ENCODE data around the gene CRTC3.

DNA sequence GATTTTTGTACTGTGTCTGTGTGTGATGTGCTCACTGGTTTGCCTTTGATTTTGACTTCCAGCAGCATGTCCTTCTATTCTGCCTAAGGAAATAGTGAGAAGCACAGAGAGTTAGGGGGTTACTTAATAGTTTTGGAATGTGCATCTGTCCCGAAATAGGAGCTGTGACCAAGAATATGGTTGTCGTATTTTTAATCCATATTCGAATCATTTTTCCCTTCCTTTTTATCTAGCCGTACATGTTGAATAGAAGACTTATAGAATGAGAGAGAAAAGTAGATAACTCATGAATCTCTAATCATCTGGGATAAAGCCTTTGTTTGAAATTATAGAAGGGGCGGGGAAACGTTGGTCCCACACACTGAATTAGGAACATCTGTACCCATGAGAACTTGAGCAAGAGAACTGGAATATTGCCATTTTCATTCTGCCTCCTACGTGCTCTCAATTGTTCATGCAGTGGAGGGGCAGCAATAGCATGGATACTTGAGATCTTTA lies 23.6 kb downstream of the CRTC3 start:
- TF ChIP-seq, protein P1, sequence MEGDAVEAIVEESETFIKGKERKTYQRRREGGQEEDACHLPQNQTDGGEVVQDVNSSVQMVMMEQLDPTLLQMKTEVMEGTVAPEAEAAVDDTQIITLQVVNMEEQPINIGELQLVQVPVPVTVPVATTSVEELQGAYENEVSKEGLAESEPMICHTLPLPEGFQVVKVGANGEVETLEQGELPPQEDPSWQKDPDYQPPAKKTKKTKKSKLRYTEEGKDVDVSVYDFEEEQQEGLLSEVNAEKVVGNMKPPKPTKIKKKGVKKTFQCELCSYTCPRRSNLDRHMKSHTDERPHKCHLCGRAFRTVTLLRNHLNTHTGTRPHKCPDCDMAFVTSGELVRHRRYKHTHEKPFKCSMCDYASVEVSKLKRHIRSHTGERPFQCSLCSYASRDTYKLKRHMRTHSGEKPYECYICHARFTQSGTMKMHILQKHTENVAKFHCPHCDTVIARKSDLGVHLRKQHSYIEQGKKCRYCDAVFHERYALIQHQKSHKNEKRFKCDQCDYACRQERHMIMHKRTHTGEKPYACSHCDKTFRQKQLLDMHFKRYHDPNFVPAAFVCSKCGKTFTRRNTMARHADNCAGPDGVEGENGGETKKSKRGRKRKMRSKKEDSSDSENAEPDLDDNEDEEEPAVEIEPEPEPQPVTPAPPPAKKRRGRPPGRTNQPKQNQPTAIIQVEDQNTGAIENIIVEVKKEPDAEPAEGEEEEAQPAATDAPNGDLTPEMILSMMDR (IDR thresholded peaks at IDR 0.05) = no peak
- TF ChIP-seq ZFX (IDR thresholded peaks at IDR 0.05; ENCODE audit: borderline replicate concordance) = no peak

All from 22Rv1 (cell line).